T-helper 1 cell treated with Interleukin-12 subunit alpha and Interleukin-12 subunit beta and Interleukin-4 antibody, amounts not matched to agents 30 μg/mL and 1 μg/mL, for 36 hours (primary cell): ENCODE data around the gene ZNF747.

ENCODE experiments used
- H3K27ac Mint-ChIP-seq: one replicate; pipeline ENCODE4 v1.8.0; 2021; ENCODE audit warnings: mild to moderate bottlenecking, mixed read lengths
- H3K27me3 Mint-ChIP-seq: one replicate; pipeline ENCODE4 v1.8.0; 2021; ENCODE audit warnings: low read depth, mixed read lengths
- H3K36me3 Mint-ChIP-seq: one replicate; pipeline ENCODE4 v1.8.0; 2021; ENCODE audit warnings: low read depth, mixed read lengths
- H3K4me1 Mint-ChIP-seq: one replicate; pipeline ENCODE4 v1.8.0; 2021; ENCODE audit warnings: low read depth, mixed read lengths
- H3K4me3 Mint-ChIP-seq: one replicate; pipeline ENCODE4 v1.8.0; 2021; ENCODE audit warnings: mild to moderate bottlenecking, moderate library complexity, mixed read lengths
- H3K9me3 Mint-ChIP-seq: one replicate; pipeline ENCODE4 v1.8.0; 2021; ENCODE audit warnings: mixed read lengths

Gene ZNF747

GRCh38 chr16:30521476-30521872, 13.2 kb downstream of the ZNF747 start:
- H3K27me3 Mint-ChIP-seq: no peaks in the 10 kb centered on the region
- peaks cover 8% of the 10 kb centered on the region for H3K4me1 Mint-ChIP-seq
- H3K36me3 Mint-ChIP-seq: peaks cover 45% of the 10 kb centered on the region
- H3K9me3 Mint-ChIP-seq: no peaks in the 10 kb centered on the region
- no peak overlapping the region for H3K27ac Mint-ChIP-seq
- H3K4me3 Mint-ChIP-seq: no peak overlapping the region

DNA sequence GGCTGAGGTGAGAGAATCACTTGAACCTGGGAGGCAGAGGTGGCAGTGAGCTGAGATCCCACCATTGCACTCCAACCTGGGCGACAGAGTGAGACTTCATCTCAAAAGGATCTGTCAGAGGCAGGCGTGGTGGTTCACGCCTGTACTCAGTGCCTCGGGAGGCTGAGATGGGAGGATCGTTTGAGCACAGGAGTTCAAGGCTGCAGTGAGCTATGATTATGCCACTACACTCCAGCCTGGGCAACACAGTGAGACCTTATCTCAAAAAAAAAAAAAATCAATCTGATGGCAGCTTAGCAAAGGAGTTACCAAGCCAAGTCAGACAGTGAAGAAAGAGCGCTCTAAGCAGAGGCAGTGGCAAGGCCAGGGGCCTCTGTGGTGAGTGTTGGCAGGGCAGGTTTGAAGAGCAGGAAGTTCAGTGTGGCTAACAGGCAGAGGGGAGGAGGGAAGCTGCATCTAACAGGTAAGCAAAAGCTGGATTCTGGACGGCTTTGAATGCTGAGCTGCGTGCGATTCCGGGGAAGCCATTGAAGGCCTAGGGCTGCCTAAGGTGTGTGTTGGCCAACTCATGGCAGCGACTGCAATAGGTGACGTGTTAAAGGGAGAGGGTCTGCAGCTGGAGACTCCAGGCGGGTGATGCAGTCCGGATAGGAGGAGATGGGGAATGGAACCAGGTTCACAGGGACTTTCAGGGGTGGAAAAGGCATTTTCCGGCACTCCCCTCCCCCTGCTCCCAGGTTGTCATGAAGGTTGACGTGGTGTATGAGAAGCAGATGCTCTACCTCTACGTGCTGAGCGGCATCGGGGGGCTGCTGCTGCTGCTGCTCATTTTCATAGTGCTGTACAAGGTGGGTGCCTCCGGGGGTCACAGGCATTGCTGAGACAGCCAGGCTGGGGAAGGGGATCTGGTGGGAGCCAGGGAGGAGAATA, 15.3 kb downstream of the ZNF747 start:
- H3K4me3 Mint-ChIP-seq: no peak overlapping the region
- peak overlapping the region; percentile 53 for H3K27ac Mint-ChIP-seq
- peaks cover 6% of the 10 kb centered on the region for H3K4me1 Mint-ChIP-seq
- H3K27me3 Mint-ChIP-seq: no peaks in the 10 kb centered on the region
- H3K36me3 Mint-ChIP-seq: peaks cover 58% of the 10 kb centered on the region
- no peaks in the 10 kb centered on the region for H3K9me3 Mint-ChIP-seq

DNA sequence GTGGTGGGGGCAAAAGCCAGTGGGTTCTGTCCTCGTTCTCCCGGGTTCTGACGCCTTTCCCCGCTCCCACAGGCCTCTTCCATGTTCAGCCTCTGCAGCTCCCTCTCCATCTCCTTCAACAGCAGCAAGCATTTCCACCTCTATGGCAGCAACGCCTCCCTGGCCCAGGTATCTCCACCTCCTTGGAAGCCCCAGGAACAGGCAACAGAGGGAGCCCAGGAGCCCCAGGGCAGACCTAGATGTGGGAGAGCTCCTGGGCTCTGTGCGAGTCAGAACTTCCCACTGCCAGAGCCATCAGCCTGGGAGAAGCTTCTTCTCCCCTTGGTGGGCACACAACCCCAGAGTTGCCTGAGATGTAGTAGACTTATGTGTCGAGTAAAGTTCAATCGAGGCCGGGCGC, 16.1 kb downstream of the ZNF747 start:
- Mint-ChIP-seq H3K4me1 (peaks cover 6% of the 10 kb centered on the region), H3K4me3 (no peak overlapping the region), H3K36me3 (peaks cover 63% of the 10 kb centered on the region), H3K27ac (no peak overlapping the region), H3K27me3 (no peaks in the 10 kb centered on the region), H3K9me3 (no peaks in the 10 kb centered on the region)

GRCh38 chr16:30515275-30515674, 19.4 kb downstream of the ZNF747 start:
- Mint-ChIP-seq H3K4me1 (peaks cover 10% of the 10 kb centered on the region), H3K27ac (no peak overlapping the region), H3K4me3 (no peak overlapping the region), H3K27me3 (no peaks in the 10 kb centered on the region), H3K36me3 (peaks cover 71% of the 10 kb centered on the region), H3K9me3 (no peaks in the 10 kb centered on the region)

DNA sequence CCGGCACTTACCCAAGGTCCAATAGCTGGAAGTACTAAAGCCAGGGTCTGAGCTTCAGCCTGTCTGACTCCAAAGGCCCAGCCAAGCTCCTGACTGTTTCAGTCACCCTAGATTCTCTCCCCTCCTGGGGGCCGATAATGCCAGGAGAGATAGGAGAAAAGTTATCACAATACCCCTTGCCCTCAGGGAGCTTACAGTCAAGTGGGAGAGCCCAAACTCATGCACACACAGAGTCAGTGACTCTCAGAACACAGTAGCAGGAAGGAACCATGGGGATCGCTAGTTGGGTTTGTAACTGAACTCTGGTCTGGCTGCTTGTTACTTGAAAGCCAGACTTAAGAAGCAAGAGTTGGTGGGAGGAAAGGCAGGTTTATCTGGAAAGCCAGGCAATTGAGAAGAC, 23.1 kb downstream of the ZNF747 start:
- Mint-ChIP-seq H3K9me3 (no peaks in the 10 kb centered on the region), H3K4me1 (peaks cover 5% of the 10 kb centered on the region), H3K27ac (no peak overlapping the region), H3K4me3 (no peak overlapping the region), H3K27me3 (no peaks in the 10 kb centered on the region), H3K36me3 (peaks cover 59% of the 10 kb centered on the region)

DNA sequence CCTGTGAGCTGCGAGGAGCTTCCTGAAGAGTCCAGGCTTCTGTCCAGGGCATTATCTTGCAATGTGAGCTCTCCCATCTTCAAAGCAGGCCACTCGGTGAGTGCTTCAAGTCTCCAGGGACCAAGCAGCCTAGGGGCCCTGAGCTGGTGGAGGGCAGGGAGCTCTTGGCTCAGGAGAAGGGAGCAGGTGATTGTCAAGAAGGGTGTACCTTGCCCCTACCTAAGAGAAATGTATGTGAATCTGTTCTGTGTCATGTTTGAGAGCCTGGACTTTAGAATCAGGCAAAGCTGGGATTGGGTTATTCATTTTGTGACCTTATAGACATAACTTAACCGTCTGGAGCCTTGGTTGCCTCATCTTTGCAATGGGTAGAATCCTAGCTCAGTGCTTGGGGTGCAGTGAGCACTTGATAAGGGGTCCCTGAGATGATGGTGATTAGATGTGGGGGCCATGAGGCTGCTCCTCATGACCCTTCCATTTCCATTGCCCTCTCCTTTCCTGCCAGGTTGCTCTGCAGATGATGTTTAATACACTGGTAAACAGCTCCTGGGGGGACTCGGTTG, 24.2 kb downstream of the ZNF747 start:
- Mint-ChIP-seq H3K27ac (no peak overlapping the region), H3K9me3 (no peaks in the 10 kb centered on the region), H3K36me3 (peaks cover 53% of the 10 kb centered on the region), H3K4me3 (no peak overlapping the region), H3K4me1 (peaks cover 6% of the 10 kb centered on the region), H3K27me3 (no peaks in the 10 kb centered on the region)

GRCh38 chr16:30509081-30509765, 25.4 kb downstream of the ZNF747 start:
- Mint-ChIP-seq H3K9me3 (no peaks in the 10 kb centered on the region), H3K27ac (peak overlapping the region; percentile 31), H3K4me1 (peaks cover 6% of the 10 kb centered on the region), H3K36me3 (peaks cover 51% of the 10 kb centered on the region), H3K27me3 (no peaks in the 10 kb centered on the region), H3K4me3 (no peak overlapping the region)

DNA sequence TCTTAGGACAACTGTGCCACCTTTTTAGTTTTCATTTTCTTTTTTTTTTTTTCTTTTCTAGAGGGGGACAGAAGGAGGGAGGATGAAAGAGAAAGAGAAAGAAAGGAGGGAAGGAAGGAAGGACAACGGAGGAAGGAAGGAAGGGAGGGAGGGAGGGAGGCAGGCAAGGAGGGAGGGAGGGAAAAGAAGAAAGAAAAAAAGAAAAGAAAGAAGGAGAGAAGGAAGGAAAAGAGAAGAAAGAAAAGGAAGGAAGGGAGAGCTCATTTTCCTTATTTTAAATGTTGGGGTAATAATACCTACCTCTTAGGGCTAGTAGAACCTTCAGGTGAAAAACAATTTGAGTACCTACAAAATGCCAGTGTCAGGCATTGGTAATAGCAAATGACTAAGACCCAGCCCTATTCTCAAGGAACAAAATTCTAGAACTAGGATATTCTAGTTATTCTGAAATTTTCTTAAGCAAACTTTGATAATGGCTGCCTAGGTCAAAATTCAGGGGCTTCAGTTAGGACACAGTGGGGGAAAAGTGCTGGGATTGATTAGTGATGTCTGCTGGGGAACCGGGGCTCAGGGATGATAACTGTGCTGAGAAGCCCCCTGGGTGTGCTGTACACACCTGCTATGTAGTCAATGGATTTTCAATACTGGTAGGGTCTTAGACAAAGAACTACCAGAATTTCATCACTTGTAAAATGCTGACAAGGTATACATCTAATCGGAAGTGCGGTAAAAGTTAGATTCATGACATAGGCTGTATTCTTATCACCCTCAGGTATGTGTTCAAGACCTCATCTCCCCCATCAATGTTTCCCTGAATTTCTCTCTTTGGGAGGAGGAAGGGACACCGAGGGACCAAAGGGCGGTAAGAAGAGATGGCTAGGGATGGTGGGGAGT, 31.0 kb downstream of the ZNF747 start:
- Mint-ChIP-seq H3K4me3 (no peak overlapping the region), H3K27ac (no peak overlapping the region), H3K36me3 (peaks cover 31% of the 10 kb centered on the region)

DNA sequence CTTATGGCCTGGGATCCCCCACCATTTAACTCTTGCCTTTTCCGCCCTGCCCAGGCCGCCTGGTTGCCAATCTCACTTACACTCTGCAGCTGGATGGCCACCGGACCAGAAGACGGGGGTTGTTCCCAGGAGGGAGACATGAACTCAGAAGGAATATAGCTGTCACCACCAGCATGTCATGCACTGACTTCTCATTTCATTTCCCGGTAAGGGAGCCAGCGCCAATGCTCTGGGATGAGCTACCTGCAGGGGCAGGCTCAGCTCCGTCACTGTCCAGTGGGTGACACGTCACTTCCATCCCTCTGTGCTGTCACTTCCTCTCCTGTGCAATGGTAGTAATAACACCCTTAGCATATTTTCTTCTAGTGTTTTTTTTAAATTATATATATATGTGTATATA, 35.4 kb downstream of the ZNF747 start:
- Mint-ChIP-seq H3K27ac (no peak overlapping the region), H3K27me3 (no peaks in the 10 kb centered on the region), H3K4me3 (no peak overlapping the region), H3K9me3 (no peaks in the 10 kb centered on the region), H3K36me3 (peaks cover 32% of the 10 kb centered on the region), H3K4me1 (peaks cover 11% of the 10 kb centered on the region)

More for the DNA sequence above, 31.0 kb downstream of the ZNF747 start:
- no peaks in the 10 kb centered on the region for H3K27me3 Mint-ChIP-seq
- no peaks in the 10 kb centered on the region for H3K9me3 Mint-ChIP-seq
- H3K4me1 Mint-ChIP-seq: peaks cover 11% of the 10 kb centered on the region

GRCh38 chr16:30494709-30495108, 39.9 kb downstream of the ZNF747 start:
- Mint-ChIP-seq H3K27ac (peak overlapping the region; percentile 24), H3K9me3 (no peaks in the 10 kb centered on the region), H3K36me3 (peaks cover 43% of the 10 kb centered on the region), H3K4me1 (peaks cover 21% of the 10 kb centered on the region), H3K4me3 (no peak overlapping the region), H3K27me3 (no peaks in the 10 kb centered on the region)

DNA sequence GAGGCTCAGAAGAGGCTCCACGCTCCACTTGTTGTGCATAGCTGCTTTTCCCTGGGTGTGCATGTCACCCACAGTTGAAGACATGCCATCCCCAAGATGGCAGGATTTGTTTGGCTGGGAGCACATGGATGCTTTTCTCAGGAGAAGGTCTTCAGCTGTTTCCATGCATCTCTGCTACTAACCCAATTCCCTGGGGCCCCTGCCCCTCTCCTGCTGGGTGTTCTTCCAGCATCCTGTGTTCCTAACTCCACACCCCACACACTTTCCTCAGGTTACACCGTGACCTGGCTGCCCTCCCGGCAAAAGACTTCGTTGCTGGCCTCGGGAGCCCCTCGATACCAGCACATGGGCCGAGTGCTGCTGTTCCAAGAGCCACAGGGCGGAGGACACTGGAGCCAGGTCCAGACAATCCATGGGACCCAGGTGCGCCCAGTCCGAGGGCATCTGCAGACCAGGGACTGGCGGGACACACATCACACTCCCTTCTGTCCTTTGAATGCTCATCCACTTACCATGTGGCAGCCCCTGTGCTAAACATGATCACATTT, 40.6 kb downstream of the ZNF747 start:
- no peak overlapping the region for H3K27ac Mint-ChIP-seq
- H3K36me3 Mint-ChIP-seq: peaks cover 45% of the 10 kb centered on the region
- H3K27me3 Mint-ChIP-seq: no peaks in the 10 kb centered on the region
- H3K9me3 Mint-ChIP-seq: no peaks in the 10 kb centered on the region
- peaks cover 19% of the 10 kb centered on the region for H3K4me1 Mint-ChIP-seq
- no peak overlapping the region for H3K4me3 Mint-ChIP-seq

- no peaks in the 10 kb centered on the region for H3K27me3 Mint-ChIP-seq
- H3K36me3 Mint-ChIP-seq: peaks cover 53% of the 10 kb centered on the region
- peak overlapping the region; percentile 73 for H3K27ac Mint-ChIP-seq
- H3K9me3 Mint-ChIP-seq: no peaks in the 10 kb centered on the region
- peaks cover 23% of the 10 kb centered on the region for H3K4me1 Mint-ChIP-seq
- no peak overlapping the region for H3K4me3 Mint-ChIP-seq
Measured at GRCh38 chr16:30491744-30492308, 42.8 kb downstream of the ZNF747 start.

DNA sequence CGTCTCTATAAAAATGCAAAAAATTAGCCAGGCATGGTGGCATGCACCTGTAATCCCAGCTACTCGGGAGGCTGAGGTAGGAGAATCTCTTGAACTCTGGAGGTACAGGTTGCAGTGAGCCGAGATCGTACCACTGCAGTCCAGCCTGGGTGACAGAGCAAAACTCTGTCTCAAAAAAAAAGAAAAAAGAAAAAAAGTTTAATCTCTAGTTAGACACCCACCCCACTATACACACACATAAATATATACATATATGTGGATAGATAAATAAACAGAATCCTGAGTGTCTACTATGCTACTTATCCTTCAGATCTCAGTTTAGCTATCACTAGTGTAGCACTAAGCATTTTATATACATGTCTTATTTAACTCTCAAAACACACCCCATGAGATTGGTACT, 43.4 kb downstream of the ZNF747 start:
- Mint-ChIP-seq H3K27ac (peak overlapping the region; percentile 62), H3K36me3 (peaks cover 56% of the 10 kb centered on the region), H3K9me3 (no peaks in the 10 kb centered on the region), H3K4me3 (no peak overlapping the region), H3K27me3 (no peaks in the 10 kb centered on the region), H3K4me1 (peaks cover 26% of the 10 kb centered on the region)
